Activated CD4-positive, alpha-beta T cell treated with anti-CD3 and anti-CD28 coated beads for 4 hours (primary cell): ENCODE data around the gene FASTK.

ENCODE experiments used
- DNase-seq, 2 donors: peaks; one replicate each; pipeline ENCODE4 v3.0.0-alpha.2; 2020

The FASTK gene

GRCh38 chr7:151080522-151081169 is at the start of gene FASTK:
TSS of gene FASTK (minus strand) at chr7:151080809. CDS start at chr7:151080766, 43 bp downstream.
- peak; percentile 79 to 87 for DNase-seq

- DNase-seq = no peak
These were observed 49.5 kb upstream of the FASTK start for GRCh38 chr7:151129960-151130591.

- DNase-seq = no peak
These were observed 48.7 kb upstream of the FASTK start for GRCh38 chr7:151129117-151129959.

- DNase-seq = no peak
These were observed 48.1 kb upstream of the FASTK start for GRCh38 chr7:151128716-151129115.

GRCh38 chr7:151128144-151128543 is 47.5 kb upstream of the FASTK start:
- no peak for DNase-seq

GRCh38 chr7:151126491-151127137 is 46.0 kb upstream of the FASTK start:
- DNase-seq = no peak

- DNase-seq = no peak
These were observed 45.4 kb upstream of the FASTK start for GRCh38 chr7:151125846-151126481.

GRCh38 chr7:151125470-151125845 is 44.8 kb upstream of the FASTK start:
- no peak for DNase-seq

GRCh38 chr7:151124899-151125399 is 44.3 kb upstream of the FASTK start:
- no peak for DNase-seq

GRCh38 chr7:151124481-151124880 is 43.9 kb upstream of the FASTK start:
- no peak for DNase-seq

- DNase-seq = peak; percentile 82 to 86
These were observed 43.3 kb upstream of the FASTK start for GRCh38 chr7:151123822-151124464.

- no peak for DNase-seq
These were observed 42.7 kb upstream of the FASTK start for GRCh38 chr7:151123158-151123821.

- DNase-seq = no peak
These were observed 42.2 kb upstream of the FASTK start for GRCh38 chr7:151122796-151123157.

- DNase-seq = no peak
These were observed 41.7 kb upstream of the FASTK start for GRCh38 chr7:151122276-151122675.

GRCh38 chr7:151121380-151122170 is 41.0 kb upstream of the FASTK start:
- DNase-seq = no peak

- DNase-seq = no peak
These were observed 40.3 kb upstream of the FASTK start for GRCh38 chr7:151120896-151121295.

- no peak for DNase-seq
These were observed 39.3 kb upstream of the FASTK start for GRCh38 chr7:151119902-151120301.

- DNase-seq = no peak
These were observed 38.4 kb upstream of the FASTK start for GRCh38 chr7:151119055-151119415.

- DNase-seq = no peak
These were observed 37.8 kb upstream of the FASTK start for GRCh38 chr7:151118108-151119054.

GRCh38 chr7:151117565-151117964 is 37.0 kb upstream of the FASTK start:
- peak; percentile 25 to 30 for DNase-seq
